HG02981 (cell line): Measurements from ENCODE around the gene SRGAP2B.
"Not testable (repeated sequence)": the region's sequence is repeated elsewhere in the genome, so short reads cannot be mapped to it uniquely, and the experiment has no call there.

ENCODE experiments used
- ATAC-seq: cut with Tn5 transposase; IDR thresholded peaks from one replicate; pipeline ENCODE4 v1.9.1; 2021; ENCODE audit warnings: mild to moderate bottlenecking, moderate library complexity; ENCODE audit not compliant: unreplicated experiment

The SRGAP2B gene

DNA sequence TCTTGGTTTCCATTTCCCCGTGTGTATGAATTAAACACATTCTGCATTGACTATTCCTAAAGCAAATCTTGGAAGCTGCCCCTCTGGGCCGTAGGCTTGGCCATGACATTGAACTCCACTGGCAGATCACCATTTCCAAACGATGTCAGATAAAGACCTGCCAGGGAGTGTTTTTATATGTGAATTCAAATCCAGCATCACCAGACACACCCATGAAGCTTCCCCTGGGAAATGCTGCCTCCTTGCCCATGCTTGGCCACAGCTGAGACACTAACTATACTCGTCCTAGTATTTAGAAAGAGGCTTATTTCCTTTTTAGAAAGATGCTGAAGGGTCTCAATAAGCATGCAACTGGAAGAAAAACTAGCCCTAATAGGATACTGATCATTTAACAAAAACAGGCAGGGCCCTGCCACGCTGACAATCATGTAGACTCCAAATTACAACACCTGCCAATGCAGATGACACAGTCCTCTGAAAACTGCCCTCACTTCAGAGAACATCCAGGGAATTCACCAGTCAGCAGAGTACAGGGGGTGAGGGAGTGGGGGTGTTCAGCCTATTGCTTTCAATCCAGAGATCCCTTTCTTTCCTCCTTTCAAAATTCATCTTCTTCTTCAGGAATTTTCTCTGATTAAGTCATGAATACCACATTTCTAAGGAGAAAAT, 94.9 kb downstream of the SRGAP2B start:
- not testable (repeated sequence) for ATAC-seq

DNA sequence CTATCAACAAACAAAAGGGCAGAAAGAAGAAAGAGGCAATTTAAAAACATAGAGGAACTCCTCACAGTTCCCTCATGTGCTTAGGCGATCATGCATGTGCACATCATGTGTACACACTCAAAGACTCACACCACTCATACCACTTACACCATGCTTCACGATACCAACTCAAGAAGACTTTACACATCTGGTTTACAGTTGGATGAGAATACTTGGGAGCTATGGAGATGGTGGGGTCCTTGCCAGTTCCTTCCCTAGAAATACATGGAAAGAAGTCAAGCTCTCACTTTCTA, 96.2 kb downstream of the SRGAP2B start:
- ATAC-seq, result not testable (repeated sequence)

DNA sequence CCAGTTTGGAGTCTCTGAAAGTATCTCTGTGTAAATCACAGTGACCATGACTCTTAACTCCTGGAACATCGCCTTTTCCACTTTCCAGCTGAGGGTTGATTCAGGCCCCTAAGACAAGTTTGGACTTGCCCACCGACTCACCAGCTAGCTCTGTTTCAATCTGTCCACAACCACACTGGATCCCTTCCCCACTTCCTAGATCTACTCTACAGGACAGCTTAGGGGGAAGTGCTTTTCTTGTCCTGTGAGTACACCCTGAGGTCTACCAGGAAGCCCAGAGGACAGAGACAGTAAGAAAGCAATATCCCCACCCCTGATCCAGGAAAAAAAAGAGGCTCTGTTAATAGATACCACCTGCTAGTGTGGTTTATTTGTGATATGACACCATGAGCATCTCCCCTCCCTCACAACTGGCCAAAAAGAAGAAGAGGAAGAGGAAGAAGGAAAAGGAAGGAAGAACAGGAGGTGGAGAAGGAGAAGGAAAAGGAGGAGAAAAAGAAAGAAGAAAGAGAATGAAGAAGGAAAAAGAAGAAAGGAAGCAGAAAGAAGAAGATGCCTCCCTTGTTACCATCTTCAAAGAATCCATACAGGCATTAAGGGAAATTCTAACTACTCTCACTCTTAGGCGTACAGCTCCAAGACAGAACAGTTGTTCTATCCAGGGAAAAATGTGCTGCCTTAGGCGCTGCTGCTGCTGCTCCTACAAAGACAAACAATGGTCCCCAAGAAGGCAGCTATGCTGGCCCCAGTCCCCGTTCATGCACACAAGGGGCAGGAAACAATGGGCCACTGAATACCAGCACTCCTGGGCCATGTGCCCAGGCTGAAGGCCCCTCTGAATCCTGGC, 96.8 kb downstream of the SRGAP2B start:
- ATAC-seq, result not testable (repeated sequence)

DNA sequence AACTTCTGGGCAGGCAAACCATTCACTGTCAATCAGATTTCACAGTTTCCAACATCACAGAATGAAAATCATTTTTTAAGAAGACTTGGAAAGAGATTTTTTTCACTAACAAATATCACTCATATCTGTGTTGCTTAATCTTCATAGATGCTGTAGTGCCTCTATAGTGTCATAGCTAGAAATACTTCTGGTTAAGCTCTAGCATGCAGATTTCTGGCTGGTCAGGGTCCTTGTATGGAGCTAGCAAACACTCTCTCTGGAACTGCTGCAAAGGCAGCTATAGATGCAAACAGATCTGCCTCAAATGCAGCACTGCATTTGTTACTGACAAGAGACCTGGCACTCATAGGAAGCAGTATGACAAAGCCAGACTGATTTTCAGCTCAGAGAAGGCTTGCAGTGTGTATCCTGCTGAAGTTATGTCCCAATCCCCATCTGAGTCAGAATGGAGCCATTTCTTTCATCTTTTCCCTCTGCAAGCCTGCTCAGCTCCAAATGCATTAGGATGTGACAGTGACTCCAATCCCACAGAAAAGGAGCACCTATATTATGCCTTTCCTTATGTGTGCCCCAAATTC, 99.2 kb downstream of the SRGAP2B start:
- ATAC-seq, result not testable (repeated sequence)

DNA sequence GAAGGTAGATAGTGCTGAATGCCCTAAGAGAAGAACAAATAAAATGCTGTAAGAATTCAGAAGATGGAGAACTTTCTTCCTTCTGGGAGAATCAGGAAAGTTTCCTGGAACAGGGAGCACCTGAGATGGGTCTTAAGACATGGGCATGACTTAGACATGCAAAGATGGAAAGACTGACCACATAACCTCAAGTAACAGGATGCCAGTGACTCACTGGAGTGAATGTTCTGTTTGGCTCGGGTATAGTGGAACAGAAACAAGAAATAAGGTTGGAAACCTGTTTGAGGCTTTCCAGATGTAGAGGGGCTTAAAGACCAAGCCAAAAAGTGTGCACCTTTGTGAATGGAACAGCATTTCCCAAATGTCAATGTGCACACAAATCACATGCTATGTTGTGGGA, 102.2 kb downstream of the SRGAP2B start:
- not testable (repeated sequence) for ATAC-seq

DNA sequence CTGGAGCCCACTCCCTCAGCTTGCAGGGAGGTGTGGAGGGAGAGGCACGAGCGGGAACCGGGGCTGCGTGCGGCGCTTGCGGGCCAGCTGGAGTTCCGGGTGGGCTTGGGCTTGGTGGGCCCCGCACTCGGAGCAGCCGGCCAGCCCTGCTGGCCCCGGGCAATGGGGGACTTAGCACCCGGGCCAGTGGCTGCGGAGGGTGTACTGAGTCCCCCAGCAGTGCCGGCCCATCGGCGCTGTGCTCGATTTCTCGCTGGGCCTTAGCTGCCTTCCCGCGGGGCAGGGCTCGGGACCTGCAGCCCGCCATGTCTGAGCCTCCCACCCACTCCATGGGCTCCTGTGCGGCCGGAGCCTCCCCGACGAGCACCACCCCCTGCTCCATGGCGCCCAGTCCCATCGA, 104.5 kb downstream of the SRGAP2B start:
- not testable (repeated sequence) for ATAC-seq

DNA sequence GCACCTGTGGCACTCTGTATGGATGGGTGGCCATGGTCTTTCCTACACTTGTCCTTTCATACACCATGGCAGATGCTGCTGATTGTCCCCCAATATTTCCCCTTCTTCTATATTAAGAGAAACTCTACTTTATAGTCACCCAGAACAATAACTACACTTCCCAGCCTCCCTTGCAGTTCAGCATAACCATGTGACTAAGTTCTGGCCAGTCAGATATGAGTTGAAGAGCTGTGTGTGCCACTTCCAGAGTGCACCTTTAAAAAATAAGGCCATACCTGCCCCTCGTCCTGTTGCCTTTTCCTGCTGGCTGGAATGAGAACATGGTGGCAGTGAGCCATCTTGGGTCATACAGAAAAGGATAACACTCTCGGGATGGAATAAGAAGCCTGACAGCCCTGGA, 108.0 kb downstream of the SRGAP2B start:
- not testable (repeated sequence) for ATAC-seq

DNA sequence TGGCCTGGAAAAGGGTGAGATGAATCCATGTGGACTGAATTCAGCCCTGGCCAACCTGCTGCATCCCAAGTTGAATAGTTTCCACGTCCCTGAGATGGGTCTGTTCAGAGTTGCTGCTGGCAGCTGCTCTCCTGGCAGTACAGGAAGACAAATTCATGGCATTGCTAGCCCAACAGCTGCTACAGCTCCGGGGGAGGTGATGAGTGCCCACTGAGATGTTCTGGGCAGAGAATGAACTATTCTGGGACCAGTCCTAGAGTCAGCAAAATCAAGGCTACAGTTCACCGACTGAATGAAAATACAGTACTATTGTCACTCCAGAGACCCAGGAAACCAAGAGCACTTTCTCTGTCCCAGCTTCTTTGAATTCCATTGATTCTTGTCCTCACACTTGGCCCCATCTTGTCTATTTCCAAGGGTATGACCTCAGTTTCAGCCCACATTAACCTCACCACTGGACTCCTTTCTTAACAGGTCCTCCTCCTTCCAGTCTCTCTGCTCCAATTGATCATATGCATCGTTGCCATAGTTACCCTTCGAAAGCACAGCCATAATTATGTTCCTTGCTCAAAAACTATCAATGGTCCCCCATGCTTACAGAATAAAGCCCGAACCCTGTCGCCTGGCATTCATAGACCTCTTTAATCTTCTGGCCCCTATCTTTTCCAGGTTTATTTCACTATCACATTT, 108.8 kb downstream of the SRGAP2B start:
- ATAC-seq, result not testable (repeated sequence)

DNA sequence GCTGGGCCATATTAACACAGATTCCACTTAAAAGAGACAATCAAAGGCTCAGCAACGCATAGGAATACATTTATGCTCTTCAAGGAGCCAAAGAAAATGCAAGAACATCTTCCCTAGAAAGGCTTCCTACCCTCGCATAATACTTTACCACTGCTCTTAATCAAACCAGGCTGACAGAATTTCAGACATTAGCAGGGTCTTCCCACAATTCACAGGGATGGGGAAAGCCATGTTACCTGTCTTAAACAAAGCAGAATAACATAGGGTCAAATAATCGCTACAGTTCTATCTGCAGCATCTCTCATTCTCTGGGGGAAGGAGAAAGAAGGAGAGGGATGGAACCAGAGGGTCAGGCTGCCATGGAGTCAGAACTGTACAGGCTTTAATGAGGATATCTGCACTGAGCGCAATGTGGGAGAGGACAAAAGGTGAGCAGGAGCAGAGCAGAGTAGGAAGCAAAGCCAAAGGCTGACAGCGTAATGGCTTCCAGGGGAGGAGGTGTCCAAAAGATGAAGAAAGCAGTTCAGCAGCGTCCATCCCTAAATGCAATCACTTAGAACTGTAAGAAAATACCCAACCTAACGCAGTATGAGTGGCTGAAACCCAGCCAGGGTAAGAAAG, 109.5 kb downstream of the SRGAP2B start:
- ATAC-seq, result not testable (repeated sequence)

DNA sequence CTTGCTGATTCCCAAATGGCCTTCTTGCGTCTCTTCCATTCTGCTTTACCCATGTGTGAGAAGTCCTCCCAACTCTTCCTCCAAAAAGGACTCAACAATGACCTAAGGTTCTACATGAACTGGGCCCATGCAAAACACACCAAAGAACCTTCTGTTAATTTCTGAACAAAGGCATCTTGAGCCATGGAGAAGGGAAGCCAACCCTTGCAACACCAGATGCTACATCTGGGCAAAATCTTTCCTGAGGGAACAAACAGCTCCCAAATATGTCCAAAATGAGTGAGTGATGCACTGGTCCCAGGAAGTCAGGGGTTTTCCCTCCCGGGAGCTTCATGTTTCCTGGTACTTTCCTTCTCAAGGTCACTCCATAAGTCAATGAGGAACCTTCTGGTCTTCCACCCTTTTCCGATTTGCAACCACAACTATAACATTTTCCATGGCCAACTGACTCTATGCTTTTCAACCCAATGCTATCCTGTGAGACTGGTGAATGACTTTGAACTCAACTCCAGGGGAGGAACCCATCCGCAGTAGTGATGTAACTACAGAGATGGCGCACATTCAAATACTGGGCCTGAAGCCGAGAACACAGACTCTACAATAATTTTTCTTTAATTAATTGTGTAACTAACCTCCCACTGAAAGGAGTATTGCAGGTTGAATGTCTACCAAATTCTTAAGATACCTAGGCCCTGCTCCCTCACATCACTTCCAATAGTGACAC, 112.2 kb downstream of the SRGAP2B start:
- ATAC-seq, result not testable (repeated sequence)

DNA sequence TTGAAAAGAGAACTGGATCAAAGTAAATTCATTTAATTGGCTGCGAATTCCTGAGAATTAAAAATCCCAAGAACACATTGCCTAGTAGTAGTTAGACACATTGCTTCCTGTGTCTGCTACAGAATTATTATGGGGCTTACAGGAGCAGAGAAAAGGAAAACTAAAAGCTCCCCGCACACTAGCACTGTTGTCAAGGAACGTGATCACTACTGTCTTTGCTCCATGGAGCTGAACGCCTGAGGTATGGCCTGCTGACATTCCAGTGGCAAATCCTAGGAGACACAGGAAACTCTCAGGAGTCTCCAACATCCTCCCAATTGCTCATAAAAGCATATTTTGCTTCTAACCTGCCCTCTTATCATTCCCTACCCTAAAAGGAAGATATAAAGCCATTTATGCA, 114.0 kb downstream of the SRGAP2B start:
- not testable (repeated sequence) for ATAC-seq

DNA sequence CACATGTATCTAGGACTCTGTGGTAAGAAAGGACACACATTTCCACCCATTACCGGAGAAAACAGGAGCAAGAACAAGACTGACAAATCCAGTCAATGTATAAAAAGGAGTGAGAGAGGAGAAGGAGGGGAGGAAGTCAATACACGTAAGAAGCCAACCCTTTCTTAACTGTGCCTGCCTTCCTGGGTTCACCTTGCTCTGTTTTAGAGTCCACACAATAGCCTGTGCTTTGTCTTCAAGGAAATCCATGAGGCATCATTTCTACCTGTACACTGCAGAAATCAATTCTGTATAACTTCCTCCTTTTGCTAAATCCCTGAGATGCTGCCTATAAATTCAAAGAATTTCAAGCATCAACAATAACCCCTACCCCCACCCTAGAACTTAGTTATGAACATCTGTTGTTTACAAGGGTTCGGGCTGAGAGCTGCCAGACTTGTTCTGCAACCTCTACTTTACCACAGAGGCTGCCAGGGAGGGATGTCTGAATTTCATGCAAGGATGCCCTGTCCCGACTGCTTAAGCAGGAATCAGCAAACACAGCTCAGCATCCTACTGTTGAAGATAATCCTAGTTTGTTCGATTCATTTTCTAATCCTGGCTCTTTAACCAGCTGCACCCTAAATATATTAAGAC, 115.0 kb downstream of the SRGAP2B start:
- ATAC-seq, result not testable (repeated sequence)

DNA sequence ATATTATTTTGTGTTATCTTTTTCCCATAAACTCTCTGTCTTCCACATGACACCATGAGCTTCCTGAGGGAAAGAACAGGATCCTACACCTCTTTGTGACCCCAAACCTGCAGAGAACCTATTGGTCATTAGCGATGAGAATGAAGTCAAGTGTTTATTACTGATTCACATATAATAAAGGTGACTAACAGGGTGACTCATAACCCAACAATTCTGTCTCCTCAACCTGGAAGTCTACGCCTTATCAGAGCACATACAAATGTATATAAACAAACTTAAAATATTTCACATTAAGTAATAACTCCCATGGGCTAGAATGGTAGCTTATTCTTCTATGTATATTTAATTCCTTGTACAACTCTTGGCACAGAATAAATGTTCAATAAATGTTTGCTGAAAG, 117.3 kb downstream of the SRGAP2B start:
- not testable (repeated sequence) for ATAC-seq

DNA sequence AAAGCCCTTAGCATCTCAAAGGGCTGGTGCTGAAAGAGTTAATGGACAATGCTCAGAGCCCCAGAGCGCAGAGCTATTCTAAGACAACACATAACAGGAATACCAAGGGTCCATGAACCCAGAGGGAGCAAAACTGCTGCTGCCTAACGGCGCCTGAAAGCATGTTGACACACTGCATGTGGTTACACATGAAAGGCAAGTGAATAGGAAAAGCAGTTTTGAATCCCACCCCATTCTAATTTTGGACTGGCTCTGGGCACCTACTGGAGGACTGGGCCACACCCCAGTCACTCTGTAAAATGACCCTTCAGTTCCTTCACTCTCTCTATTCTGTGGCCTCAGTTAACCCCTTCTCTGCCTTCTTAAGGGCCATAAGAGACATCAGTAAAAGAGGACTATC, 123.2 kb downstream of the SRGAP2B start:
- ATAC-seq, result not testable (repeated sequence)

DNA sequence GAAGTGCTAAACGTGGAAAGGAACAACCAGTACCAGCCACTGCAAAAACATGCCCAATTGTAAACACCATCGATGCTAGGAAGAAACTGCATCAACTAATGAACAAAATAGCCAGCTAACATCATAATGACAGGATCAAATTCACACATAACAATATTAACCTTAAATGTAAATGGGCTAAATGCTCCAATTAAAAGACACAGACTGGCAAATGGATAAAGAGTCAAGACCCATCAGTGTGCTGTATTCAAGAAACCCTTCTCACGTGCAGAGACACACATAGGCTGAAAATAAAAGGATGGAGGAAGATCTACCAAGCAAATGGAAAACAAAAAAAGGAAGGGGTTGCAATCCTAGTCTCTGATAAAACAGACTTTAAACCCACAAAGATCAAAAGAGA, 128.6 kb downstream of the SRGAP2B start:
- not testable (repeated sequence) for ATAC-seq

DNA sequence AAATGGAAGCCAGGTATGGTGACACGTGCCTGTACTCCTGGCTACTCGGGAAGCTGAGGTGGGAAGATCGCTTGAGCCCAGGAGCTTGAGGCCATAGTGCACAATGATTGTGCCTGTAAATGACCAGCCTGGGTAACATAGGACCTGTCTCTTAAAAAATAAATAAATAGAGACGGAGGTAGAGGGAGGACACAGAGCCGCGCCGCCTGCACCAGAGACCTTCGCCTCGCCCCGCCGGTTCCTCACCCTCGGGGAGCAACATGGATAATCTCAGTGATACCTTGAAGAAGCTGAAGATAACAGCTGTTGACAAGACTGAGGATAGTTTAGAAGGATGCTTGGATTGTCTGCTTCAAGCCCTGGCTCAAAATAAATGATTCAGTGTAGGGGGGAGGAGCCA, 130.4 kb downstream of the SRGAP2B start:
- ATAC-seq, result not testable (repeated sequence)

DNA sequence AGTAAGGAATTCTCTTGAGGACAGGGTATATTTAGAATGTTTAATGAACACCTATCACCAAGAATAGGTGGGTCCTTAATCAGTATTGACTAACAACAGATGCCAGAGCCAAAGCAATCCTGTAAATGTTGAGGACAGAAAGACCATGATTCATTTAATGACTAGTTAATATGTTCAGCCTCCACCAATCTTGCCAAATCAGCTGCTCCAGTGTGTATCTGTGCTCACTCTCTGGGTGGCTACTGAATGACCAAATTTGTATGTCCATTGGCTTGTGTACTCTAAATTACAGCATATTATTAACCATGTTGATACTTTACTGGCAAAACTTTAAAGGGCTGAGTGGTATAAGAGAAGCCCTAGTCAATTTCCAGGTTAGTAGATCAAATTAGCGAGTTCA, 130.9 kb downstream of the SRGAP2B start:
- not testable (repeated sequence) for ATAC-seq

DNA sequence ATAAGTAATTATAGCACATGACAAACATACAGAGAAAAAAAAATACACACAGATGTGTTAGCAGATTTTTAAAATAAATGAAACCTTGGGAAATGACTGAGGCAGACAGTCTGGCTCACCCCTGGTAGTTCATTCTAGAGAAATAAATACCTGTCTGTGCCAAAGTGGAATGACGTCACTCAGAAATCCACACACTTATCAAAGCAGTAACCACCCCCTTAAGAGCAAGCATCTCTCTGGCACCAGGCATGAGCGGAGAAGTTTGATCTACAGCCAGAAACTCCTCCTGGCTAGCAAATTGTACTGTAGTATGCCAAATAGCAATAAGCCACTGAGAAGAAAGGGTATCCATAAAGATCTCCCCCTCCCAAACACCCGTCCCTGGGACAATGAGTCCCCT, 131.6 kb downstream of the SRGAP2B start:
- not testable (repeated sequence) for ATAC-seq
